Stimulated activated naive CD8-positive, alpha-beta T cell treated with anti-CD3 and anti-CD28 coated beads, Interleukin-15, Interleukin-2, amounts not matched to agents 100 ng/mL and 50 ng/mL, for 24 hours (primary cell): ENCODE measurements around the gene MYO19.
A peak's percentile ranks its signal among the peaks of the same experiment; 100 is the strongest.
"Not testable (repeated sequence)": the region's sequence is repeated elsewhere in the genome, so short reads cannot be mapped to it uniquely, and the experiment has no call there.

Source experiments
- H3K27ac Mint-ChIP-seq: one replicate; pipeline ENCODE4 v1.8.0; 2021; ENCODE audit warnings: mild to moderate bottlenecking, mixed read lengths
- H3K27me3 Mint-ChIP-seq: one replicate; pipeline ENCODE4 v1.8.0; 2021; ENCODE audit warnings: mixed read lengths
- H3K36me3 Mint-ChIP-seq: one replicate; pipeline ENCODE4 v1.8.0; 2021; ENCODE audit warnings: low read depth, mixed read lengths
- H3K4me1 Mint-ChIP-seq: one replicate; pipeline ENCODE4 v1.8.0; 2021; ENCODE audit warnings: low read depth, mixed read lengths
- H3K4me3 Mint-ChIP-seq: one replicate; pipeline ENCODE4 v1.8.0; 2021; ENCODE audit warnings: mild to moderate bottlenecking, mixed read lengths
- H3K9me3 Mint-ChIP-seq: one replicate; pipeline ENCODE4 v1.8.0; 2021; ENCODE audit warnings: mixed read lengths

The MYO19 gene

DNA sequence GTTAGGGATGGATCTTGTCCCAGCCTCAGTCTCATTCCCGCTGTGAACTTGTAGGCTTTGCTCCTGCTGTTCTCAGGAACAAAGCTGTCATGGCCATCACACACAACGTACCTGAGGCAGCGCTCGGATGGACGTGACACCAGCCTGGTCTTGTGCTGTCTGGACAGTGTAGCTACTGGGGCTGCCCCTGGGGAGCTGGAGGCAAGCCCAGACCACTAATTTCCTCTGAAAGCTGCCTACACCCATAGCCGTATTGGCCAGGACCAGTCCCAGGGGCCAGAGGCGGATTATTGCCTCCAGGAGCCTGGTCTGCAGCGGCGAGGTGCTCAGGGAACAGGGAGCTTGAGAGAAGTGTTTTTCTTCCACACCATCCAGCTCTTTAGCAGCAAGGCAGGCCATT is 36.5 kb downstream of the MYO19 start:
- Mint-ChIP-seq H3K27me3 (no peaks in the 10 kb centered on the region), H3K9me3 (no peaks in the 10 kb centered on the region), H3K27ac (no peak overlapping the region), H3K4me3 (no peak overlapping the region), H3K36me3 (peaks cover 60% of the 10 kb centered on the region), H3K4me1 (no peaks in the 10 kb centered on the region)

DNA sequence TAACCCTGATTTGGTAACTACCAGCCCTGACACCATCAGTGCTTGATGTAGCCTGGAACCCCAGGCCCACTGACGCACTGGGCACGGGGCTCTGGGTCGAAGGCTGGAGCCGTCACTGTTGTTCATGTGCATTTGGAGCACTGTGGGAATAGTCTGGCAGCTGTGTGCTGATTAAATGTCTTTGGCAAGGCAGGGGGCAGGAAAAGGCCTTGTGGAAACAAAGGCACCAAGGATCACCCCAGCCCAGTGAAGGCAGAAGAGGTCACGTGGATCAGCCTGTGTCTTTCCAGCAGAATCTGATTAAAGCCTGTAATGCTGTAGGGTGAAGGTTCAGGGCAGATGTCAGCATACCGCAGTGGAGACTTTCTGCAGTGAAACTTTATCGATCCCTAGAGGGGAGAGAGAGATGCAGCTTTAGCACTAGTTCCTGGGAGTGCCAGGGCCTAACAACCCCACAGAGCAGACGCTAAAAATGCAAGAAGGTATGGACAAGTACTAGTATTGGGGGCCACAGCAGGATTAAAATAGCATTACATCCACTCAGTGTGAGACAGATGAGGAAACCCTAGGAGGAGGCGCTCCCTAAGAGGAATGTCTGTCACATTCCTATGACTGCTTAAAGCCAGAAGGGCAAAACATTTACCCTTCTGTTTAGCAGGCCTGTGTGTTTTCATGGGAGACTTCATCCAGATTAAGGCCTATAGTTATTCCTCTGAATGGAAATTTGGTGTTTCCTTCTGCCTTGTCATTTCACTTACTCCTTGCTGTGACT is 38.5 kb downstream of the MYO19 start:
- no peak overlapping the region for H3K4me3 Mint-ChIP-seq
- H3K36me3 Mint-ChIP-seq, result peaks cover 62% of the 10 kb centered on the region
- no peaks in the 10 kb centered on the region for H3K9me3 Mint-ChIP-seq
- no peaks in the 10 kb centered on the region for H3K27me3 Mint-ChIP-seq
- no peak overlapping the region for H3K27ac Mint-ChIP-seq
- peaks cover 14% of the 10 kb centered on the region for H3K4me1 Mint-ChIP-seq

DNA sequence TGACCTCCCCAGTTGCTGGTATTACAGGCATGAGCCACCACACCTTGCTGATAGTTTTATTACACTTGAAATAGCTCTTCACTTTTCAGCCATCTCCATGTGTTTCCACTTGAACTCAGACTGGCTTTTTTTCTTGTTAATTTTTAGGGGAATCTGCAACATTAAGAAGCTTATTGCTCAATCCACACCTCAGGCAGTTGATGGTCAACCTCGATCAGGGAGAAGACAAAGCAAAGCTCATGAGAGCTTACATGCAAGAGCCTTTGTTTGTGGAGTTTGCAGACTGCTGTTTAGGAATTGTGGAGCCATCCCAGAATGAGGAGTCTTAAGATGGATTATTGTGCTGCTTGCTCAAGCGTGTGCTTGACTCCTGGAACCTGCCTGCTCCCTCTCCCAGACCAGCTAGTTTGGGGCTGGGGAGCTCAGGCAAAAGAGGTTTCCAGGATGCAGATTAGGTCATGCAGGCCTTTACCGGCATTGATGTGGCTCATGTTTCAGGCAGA is 39.5 kb downstream of the MYO19 start:
- H3K9me3 Mint-ChIP-seq, result no peaks in the 10 kb centered on the region
- no peak overlapping the region for H3K4me3 Mint-ChIP-seq
- H3K27ac Mint-ChIP-seq, result peak overlapping the region; percentile 49
- H3K36me3 Mint-ChIP-seq, result peaks cover 68% of the 10 kb centered on the region
- no peaks in the 10 kb centered on the region for H3K27me3 Mint-ChIP-seq
- H3K4me1 Mint-ChIP-seq, result peaks cover 20% of the 10 kb centered on the region

DNA sequence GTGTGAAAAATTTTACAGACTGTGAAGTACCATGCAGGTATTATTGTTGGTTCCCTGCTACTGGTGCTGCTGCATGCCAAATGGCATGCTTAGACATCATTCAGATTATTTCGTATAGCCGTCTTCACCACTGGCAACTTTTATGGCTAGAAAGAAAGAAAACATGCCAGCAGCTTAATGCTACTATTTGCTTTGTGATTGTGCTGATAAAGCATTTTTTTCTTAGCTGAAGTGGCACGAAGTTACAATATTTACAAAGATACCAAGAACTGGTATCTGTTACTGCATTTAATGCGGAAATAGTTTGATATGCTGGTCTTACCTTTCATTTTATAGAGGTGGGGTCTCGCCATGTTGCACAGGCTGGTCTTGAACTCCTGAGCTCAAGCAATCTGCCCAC is 40.0 kb downstream of the MYO19 start:
- Mint-ChIP-seq H3K27me3 (no peaks in the 10 kb centered on the region), H3K27ac (no peak overlapping the region), H3K36me3 (peaks cover 72% of the 10 kb centered on the region), H3K4me3 (no peak overlapping the region), H3K9me3 (no peaks in the 10 kb centered on the region), H3K4me1 (peaks cover 24% of the 10 kb centered on the region)

DNA sequence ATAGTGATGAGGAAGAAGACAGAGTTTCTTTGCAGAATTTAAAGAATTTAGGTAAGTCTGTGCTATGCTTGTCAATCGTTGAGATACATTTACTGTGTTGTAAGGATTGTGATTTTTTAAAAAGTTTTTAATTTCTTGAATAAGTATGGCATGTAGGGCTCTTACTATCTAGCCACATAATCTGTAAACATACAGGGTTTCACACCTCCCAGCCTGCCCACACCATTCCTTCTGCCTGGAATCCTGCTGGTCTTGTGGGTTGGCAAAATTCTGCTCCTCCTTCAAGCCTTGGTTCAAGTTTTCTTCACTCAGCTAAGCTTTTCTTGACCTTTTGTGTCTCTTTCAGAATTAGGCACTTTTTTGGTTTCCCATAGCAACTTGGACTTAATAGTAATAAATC is 40.7 kb downstream of the MYO19 start:
- H3K36me3 Mint-ChIP-seq, result peaks cover 73% of the 10 kb centered on the region
- peak overlapping the region; percentile 26 for H3K27ac Mint-ChIP-seq
- no peaks in the 10 kb centered on the region for H3K9me3 Mint-ChIP-seq

DNA sequence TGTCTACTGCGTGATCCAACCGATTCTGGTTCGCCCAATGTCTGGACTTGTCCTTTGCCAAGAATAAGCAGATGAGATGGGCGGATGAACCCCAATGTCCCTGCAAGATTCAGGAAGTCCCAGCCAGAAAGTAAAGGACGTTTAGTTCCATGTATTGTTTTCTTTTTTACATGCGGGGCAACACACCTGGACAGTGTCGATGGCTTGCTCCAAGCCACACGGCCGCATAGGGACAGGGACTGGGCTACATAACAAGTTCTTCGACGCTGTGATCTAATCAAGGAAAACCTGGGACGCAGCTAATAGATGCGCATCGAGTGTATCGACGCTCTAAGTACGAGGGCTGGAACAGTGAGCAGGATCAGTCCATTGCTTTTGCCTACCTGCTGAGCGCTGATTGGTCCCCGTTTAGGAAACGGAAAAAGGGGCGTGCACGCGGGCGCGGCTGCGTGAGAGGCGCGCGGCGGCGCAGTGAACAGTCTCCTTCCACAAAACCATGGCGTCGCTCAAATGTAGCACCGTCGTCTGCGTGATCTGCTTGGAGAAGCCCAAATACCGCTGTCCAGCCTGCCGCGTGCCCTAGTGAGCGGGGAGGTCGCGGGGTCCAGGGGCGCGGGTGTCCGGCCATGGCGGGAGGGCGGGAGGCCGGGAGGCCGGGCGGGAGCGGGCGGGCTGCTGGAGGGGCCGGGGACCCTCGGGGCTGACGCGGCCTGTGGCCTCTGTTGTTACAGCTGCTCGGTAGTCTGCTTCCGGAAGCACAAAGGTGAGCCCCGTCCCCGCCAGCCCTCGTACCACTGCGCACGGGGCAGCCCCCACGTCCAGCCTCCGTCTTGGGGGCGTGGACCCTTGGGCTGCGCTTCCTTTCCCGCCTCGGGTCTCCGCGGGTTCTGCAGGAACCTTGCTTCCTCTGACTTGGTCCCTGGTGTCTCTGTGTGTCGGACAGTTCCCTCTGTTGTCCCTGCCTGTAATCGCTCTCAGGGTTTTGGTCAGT is 48.2 kb downstream of the MYO19 start, which contains the start of gene ZNHIT3:
TSS of gene ZNHIT3 (plus strand) at position 478 of the 991 bp plus-strand sequence. CDS start at position 497, 19 bp downstream.
- peaks cover 21% of the 10 kb centered on the region for H3K36me3 Mint-ChIP-seq
- H3K4me1 Mint-ChIP-seq, result peaks cover 60% of the 10 kb centered on the region
- peak within 1 kb of the TSS; percentile 99 for H3K27ac Mint-ChIP-seq
- peaks cover 10% of the 10 kb centered on the region for H3K27me3 Mint-ChIP-seq
- H3K9me3 Mint-ChIP-seq, result no peaks in the 10 kb centered on the region
- peak within 1 kb of the TSS; percentile 99 for H3K4me3 Mint-ChIP-seq

More for the DNA sequence above, 40.7 kb downstream of the MYO19 start:
- peaks cover 30% of the 10 kb centered on the region for H3K4me1 Mint-ChIP-seq
- H3K4me3 Mint-ChIP-seq, result no peak overlapping the region
- H3K27me3 Mint-ChIP-seq, result no peaks in the 10 kb centered on the region

DNA sequence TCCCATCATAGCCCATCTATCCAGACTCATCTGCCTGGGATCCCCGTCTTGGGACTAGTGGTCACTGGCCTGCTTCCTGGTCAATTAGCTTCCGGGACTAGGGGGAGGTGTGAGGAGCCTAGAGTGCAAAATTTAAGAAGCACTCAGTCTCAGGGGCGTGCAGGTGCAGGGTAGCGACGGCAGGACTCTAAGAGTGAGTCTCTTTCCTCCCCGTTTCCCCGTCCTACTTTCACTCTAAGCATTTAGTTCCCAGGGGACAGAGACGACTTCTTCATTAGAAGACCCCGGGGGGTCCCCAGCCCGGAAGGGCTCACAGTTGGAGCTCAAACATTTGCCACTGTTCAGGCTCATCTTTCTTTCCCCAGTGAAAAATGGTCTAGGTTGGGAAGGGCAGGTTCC is 48.9 kb downstream of the MYO19 start:
- Mint-ChIP-seq H3K36me3 (peaks cover 16% of the 10 kb centered on the region), H3K27me3 (peaks cover 14% of the 10 kb centered on the region), H3K4me3 (peak overlapping the region; percentile 99), H3K4me1 (peaks cover 55% of the 10 kb centered on the region), H3K27ac (peak overlapping the region; percentile 99), H3K9me3 (no peaks in the 10 kb centered on the region)

DNA sequence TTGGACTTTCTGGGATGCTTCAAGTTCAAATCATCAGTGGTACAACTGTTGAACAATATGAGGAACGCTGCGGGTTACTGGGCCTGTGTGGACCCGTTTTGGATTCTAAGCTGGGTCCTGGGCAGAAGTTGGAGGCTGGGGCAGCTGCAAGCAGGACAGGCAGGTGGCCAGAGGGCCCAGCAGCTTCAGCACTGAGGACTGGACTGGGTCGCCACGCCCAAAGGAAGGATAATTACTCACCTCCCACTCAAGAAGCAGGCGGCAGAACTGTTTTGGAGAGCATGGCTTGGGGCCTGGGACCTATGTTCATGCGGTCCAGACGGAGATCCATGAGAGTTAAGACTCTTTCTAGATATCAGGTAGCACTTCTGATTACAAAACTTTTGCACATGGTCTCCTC is 49.6 kb downstream of the MYO19 start:
- Mint-ChIP-seq H3K9me3 (no peaks in the 10 kb centered on the region), H3K4me3 (peak overlapping the region; percentile 99), H3K27ac (no peak overlapping the region), H3K4me1 (peaks cover 51% of the 10 kb centered on the region), H3K27me3 (peaks cover 18% of the 10 kb centered on the region), H3K36me3 (peaks cover 11% of the 10 kb centered on the region)

DNA sequence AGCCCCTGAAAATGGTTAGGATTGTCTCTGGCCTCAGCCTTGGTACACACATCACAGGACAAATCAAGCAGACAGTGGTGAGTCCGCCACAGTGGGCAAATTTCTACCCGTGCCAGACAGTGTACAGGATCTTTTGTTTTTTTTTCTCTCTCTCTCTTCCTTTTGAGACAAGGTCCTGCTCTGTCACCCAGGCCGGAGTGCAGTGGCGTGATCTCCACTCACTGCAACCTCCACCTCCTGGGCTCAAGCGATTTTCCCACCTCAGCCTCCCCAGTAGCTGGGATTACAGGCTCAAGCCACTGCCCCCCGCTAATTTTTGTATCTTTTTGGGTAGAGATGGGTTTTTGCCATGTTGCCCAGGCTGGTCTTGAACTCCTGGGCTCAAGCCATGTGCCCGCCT is 50.6 kb downstream of the MYO19 start:
- not testable (repeated sequence) for H3K4me3 Mint-ChIP-seq, H3K36me3 Mint-ChIP-seq, H3K9me3 Mint-ChIP-seq, H3K27ac Mint-ChIP-seq
- peaks cover 25% of the 10 kb centered on the region for H3K27me3 Mint-ChIP-seq
- H3K4me1 Mint-ChIP-seq, result peaks cover 42% of the 10 kb centered on the region

DNA sequence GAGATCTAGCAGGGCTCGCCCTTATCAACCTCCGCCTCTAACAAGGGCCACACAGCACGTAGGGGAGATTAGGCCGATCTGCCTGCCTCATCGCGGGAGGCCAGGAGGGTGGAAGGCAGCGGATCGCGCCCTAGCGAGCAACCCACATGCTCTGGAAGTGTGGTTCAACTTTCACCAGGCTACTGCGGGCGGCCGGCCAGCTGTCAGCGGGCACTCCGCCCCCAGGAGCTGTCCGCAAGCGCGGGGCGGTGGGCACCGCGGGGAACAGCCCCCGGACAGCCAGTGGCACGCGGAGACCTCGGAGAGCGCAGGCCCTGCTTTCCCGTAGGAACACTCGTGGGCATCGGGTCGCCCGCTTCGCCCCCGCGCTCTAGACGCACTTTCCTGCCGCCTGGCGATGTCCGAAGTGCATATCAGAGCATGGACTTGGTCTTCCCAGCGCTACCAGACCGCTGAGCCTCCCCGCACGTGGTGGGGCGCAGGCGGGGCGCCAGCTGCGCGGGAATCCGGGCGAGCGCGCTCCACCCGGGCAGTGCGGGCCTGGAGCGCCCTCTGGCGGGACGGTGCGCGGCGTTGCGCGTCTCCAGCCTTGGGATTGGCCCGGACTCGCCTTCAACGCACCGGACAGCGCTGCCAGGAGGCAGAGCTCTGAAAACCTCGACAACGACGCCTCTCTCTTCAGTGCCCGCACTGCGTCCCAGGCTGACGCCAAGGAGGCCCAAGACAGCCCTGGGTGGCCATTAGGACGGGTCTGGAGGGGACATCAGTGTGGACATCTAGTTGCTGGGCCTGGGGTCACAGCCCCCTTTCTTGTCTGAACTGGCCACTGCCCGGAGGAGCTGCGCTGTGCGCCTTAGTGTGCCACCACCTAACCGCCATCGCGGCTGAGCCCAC is 51.8 kb downstream of the MYO19 start:
- Mint-ChIP-seq H3K4me1 (peaks cover 37% of the 10 kb centered on the region), H3K9me3 (no peaks in the 10 kb centered on the region), H3K27ac (peak overlapping the region; percentile 36), H3K4me3 (peak overlapping the region; percentile 49), H3K36me3 (no peaks in the 10 kb centered on the region), H3K27me3 (peaks cover 26% of the 10 kb centered on the region)

DNA sequence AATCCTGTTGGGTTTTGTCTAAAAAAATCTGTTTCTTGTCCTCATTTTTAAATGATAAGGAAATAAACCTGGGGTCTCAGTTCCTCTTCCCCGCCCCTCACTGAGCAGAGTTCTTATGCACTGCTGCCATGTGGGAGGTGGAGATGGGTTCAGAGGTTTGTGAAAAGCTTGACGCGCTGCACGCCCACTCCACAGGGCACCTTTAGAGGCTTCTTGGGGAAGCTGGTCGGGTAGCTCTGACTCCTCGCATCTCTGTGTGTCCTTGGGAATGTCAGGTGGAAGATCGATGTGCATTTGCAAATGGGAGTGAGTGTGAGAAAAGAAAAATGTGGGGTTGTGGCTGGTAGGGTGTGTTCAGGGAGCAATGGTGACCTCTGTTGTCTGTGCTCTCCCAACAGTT is 52.8 kb downstream of the MYO19 start:
- H3K27me3 Mint-ChIP-seq, result peaks cover 35% of the 10 kb centered on the region
- peak overlapping the region; percentile 2 for H3K27ac Mint-ChIP-seq
- no peaks in the 10 kb centered on the region for H3K9me3 Mint-ChIP-seq
- H3K4me3 Mint-ChIP-seq, result no peak overlapping the region
- no peaks in the 10 kb centered on the region for H3K36me3 Mint-ChIP-seq
- peaks cover 27% of the 10 kb centered on the region for H3K4me1 Mint-ChIP-seq

DNA sequence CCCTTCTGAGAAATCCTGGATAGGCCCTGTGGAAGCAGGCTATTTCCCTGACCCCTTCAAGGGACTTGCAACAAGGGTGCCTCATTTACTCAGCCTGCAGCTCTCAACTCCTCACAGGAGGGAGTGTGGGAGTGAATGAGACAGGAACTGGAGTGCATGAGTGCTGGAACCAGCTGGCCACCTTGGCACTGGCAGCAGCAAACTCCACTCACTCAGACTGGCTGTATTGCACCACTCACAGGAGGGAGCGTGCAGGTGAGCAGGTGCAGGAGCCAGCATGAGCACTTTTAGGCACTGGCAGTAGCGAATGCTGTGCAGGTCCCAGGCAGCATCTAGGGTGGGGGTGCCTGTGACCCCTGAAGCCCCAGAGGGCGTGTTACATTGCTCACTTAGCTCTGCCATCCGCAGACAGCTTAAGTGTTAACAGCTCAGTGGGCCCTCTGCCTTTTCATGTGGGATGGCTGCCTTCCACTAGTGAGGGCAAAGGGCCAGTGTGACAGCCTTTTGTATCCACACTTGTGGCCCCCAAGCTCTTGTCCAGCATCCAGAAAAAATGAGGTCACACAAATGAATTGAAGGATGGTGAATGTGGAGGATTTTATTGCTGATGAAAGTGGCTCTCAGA is 59.2 kb downstream of the MYO19 start:
- Mint-ChIP-seq H3K4me1 (no peaks in the 10 kb centered on the region), H3K27ac (no peak overlapping the region), H3K9me3 (no peaks in the 10 kb centered on the region), H3K4me3 (no peak overlapping the region), H3K27me3 (peaks cover 33% of the 10 kb centered on the region), H3K36me3 (no peaks in the 10 kb centered on the region)

DNA sequence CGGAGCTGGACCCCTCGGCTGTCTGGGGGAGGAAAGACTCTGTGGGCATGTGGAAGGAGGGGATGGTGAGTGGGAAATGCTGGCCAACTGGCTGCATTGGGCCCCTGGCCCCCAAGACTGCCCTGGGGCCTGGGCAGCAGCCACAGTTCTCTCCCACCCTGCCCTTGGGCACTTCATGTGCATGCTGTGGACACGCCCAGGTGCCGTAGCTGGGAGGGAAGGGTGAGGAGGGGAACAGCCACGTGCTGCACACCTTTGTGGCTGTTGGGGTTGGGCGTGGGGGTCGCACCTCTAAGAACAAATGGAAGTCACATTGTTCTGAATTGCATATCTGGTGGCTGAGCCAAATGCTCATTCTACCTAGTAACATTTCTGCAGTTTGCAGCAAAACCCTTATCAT is 60.1 kb downstream of the MYO19 start:
- Mint-ChIP-seq H3K27ac (no peak overlapping the region), H3K9me3 (no peaks in the 10 kb centered on the region), H3K27me3 (peaks cover 30% of the 10 kb centered on the region), H3K4me1 (no peaks in the 10 kb centered on the region), H3K4me3 (no peak overlapping the region), H3K36me3 (no peaks in the 10 kb centered on the region)

DNA sequence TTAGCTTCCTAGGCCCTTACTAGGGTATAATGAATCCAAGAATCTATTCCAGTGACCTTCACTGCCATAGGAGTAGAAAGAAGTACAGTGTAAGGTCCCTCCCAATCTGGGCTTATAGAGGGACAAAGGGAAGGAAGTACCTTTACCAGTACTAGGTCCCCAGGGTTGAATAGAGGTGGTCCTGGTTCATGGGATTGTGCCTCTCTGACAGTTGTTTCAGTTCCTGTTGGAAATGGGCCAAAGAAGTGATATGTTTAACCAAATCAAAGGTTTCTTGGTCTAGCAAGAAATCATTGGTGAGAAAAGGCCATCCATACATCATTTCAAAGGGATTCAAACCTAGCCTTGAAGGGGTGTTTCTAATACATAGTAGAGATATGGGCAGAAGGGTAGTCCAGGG is 64.2 kb downstream of the MYO19 start:
- no peaks in the 10 kb centered on the region for H3K4me1 Mint-ChIP-seq
- H3K27me3 Mint-ChIP-seq, result peaks cover 35% of the 10 kb centered on the region
- H3K36me3 Mint-ChIP-seq, result no peaks in the 10 kb centered on the region
- H3K9me3 Mint-ChIP-seq, result no peaks in the 10 kb centered on the region
- no peak overlapping the region for H3K27ac Mint-ChIP-seq
- no peak overlapping the region for H3K4me3 Mint-ChIP-seq
